ENCODE measurements around the gene DNAJC22. TPM values are rescaled to one million over a fixed set of nuclear protein-coding genes. Genes with fewer than 3 reads are reported as not detected.

The DNAJC22 gene
- total and polyA plus RNA-seq, 2 donors (not counting 1 experiment from before 2014, with no cell fraction given) = not detected

DNA sequence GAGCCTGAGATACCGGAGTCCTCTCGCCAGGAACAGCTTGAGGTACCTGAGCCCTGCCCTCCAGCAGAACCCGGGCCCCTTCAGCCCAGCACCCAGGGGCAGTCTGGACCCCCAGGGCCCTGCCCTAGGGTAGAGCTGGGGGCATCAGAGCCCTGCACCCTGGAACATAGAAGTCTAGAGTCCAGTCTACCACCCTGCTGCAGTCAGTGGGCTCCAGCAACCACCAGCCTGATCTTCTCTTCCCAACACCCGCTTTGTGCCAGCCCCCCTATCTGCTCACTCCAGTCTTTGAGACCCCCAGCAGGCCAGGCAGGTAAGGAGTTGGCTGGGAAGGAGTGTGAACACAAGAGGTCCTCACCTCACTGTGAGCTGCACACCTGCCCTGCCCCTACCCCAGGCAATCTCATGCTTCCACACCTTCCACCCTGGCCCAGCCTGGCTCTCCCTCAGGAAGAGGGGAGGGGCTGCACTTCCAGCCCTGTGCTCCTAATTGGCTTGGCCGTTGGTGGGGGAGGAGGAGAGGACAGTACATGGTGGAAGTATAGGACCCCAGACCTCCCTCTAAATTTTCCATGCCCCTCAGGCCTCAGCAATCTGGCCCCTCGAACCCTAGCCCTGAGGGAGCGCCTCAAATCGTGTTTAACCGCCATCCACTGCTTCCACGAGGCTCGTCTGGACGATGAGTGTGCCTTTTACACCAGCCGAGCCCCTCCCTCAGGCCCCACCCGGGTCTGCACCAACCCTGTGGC lies 15.9 kb upstream of the DNAJC22 start:
- DNase-seq = no peak
- no peak for ATAC-seq (ENCODE audit: low read depth)

DNA sequence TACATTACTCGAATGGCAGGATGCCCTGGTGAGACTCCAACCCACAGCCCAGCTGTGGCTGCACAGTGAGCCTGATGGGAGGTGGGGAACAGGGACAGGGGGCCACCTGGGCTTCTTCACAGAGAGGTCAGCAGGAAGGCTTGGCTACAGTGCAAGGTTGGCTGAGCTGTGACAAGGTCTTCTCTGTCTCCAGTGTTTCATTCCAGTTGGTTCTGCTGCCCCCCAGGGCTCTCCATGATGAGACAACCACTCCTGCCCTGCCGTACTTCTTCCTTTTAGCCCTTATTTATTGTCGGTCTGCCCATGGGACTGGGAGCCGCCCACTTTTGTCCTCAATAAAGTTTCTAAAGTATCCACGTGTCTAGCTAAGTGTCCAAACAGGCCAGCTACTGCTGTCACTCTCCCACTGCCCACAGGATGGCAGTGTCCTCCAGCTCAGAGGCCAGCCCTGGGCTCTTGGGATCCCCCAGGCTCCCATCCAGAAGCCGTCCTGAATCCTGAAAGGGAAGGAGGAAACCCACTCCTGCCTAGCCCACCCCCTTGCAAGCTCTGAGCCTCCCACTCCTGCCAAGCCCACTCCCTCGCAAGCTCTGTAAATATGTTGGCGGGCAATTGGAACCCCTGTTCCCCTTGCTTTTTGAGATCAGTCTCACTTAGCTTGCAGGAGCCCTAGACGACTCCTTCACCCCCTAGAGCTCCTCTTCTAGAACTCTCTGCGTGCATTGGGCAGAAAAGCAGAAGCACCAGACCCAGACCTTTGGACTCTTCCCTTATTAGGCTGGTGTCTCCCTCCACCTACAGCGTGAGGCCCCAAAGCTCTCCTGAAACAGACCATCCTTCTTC lies 15.1 kb upstream of the DNAJC22 start:
- Histone ChIP-seq H3K9ac (ENCODE audit: low read length) (no peak overlapping the region), H4K20me1 (ENCODE audit: control insufficient read depth, insufficient read depth, low read length, poor library complexity, severe bottlenecking) (no peaks in the 10 kb centered on the region), H3K4me2 (replicated peaks; ENCODE audit: low read depth, low read length, poor library complexity, severe bottlenecking) (no peak overlapping the region), H3K4me1 (ENCODE audit: control insufficient read depth in 2 of 2, insufficient read depth in 2 of 2, low read length in 2 of 2) (peaks cover 19 to 23% of the 10 kb centered on the region in 2 donors), H3K9me3 (ENCODE audit: control extremely low read depth in 1 of 3, control insufficient read depth in 2 of 3, insufficient read depth in 1 of 3, low read length in 2 of 3) (peaks cover 0 to 22% (median 0%) of the 10 kb centered on the region in 3 donors), H3K27ac (ENCODE audit: low read length in 2 of 2) (no peak overlapping the region), H2AFZ (ENCODE audit: insufficient read depth, low read depth, low read length, poor library complexity, severe bottlenecking) (no peak overlapping the region), H3K36me3 (replicated peaks in 1 of 2; ENCODE audit: control extremely low read depth in 1 of 2, control insufficient read depth in 1 of 2, extremely low read depth in 1 of 2, insufficient read depth in 2 of 2, low read length in 1 of 2) (no peaks in the 10 kb centered on the region), H3K4me3 (ENCODE audit: control extremely low read depth in 1 of 5, extremely low read depth in 1 of 5, insufficient read depth in 1 of 5, low read depth in 2 of 5, low read length in 4 of 5) (no peak overlapping the region), H3K27me3 (replicated peaks in 1 of 4; ENCODE audit: control extremely low read depth in 1 of 4, control insufficient read depth in 3 of 4, insufficient read depth in 4 of 4, low read length in 3 of 4) (peaks cover 0 to 51% (median 32%) of the 10 kb centered on the region in 4 experiments), H3K79me2 (ENCODE audit: control insufficient read depth, insufficient read depth, low read length) (no peaks in the 10 kb centered on the region)
- no peaks in the 10 kb centered on the region for H3K9me3 Mint-ChIP-seq (ENCODE audit: insufficient read depth)
- no peak overlapping the region for H3K27ac Mint-ChIP-seq
- peak overlapping the region; percentile 29 for H3K4me3 Mint-ChIP-seq
- ChIA-PET CTCF (interaction anchor here (0.7 to 8.5 kb wide), 14 partner anchors 9 to 281 kb away, joined by 3 to 95 read pairs (median 10); partner anchors contain the start of genes DNAJC22, PRPH and TROAP), POLR2A (interaction anchor here (0.9 to 1.2 kb wide), 2 partner anchors 9 to 11 kb away, joined by 3 read pairs; partner anchors contain the start of gene TROAP)
- DNase-seq = peak; percentile 37
- no peak for ATAC-seq (ENCODE audit: low read depth)
- TF ChIP-seq EZH2 (IDR thresholded peaks at IDR 0.05; ENCODE audit: borderline replicate concordance, insufficient read depth, low read depth, low read length, poor library complexity, severe bottlenecking) = no peak
- TF ChIP-seq, protein P1, sequence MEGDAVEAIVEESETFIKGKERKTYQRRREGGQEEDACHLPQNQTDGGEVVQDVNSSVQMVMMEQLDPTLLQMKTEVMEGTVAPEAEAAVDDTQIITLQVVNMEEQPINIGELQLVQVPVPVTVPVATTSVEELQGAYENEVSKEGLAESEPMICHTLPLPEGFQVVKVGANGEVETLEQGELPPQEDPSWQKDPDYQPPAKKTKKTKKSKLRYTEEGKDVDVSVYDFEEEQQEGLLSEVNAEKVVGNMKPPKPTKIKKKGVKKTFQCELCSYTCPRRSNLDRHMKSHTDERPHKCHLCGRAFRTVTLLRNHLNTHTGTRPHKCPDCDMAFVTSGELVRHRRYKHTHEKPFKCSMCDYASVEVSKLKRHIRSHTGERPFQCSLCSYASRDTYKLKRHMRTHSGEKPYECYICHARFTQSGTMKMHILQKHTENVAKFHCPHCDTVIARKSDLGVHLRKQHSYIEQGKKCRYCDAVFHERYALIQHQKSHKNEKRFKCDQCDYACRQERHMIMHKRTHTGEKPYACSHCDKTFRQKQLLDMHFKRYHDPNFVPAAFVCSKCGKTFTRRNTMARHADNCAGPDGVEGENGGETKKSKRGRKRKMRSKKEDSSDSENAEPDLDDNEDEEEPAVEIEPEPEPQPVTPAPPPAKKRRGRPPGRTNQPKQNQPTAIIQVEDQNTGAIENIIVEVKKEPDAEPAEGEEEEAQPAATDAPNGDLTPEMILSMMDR (IDR thresholded peaks at IDR 0.05) = peak; percentile 45
- 77% methylated on average over 11 of the region's 11 CpGs for WGBS (ENCODE audit: insufficient coverage)
- intact Hi-C loops (cut with micrococcal nuclease) = no loop called here
- H3K4me1 Mint-ChIP-seq = peaks cover 19% of the 10 kb centered on the region
- H3K27me3 Mint-ChIP-seq = peaks cover 38% of the 10 kb centered on the region

More for the DNA sequence above, 15.9 kb upstream of the DNAJC22 start:
- Histone ChIP-seq H3K9me3 (ENCODE audit: control extremely low read depth in 1 of 3, control insufficient read depth in 2 of 3, insufficient read depth in 1 of 3, low read length in 2 of 3) (peaks cover 0 to 15% (median 0%) of the 10 kb centered on the region in 3 donors), H3K27ac (ENCODE audit: low read length in 2 of 2) (no peak overlapping the region), H3K27me3 (replicated peaks in 1 of 4; ENCODE audit: control extremely low read depth in 1 of 4, control insufficient read depth in 3 of 4, insufficient read depth in 4 of 4, low read length in 3 of 4) (peaks cover 0 to 44% (median 27%) of the 10 kb centered on the region in 4 experiments), H3K4me2 (replicated peaks; ENCODE audit: low read depth, low read length, poor library complexity, severe bottlenecking) (no peak overlapping the region), H3K9ac (ENCODE audit: low read length) (no peak overlapping the region), H2AFZ (ENCODE audit: insufficient read depth, low read depth, low read length, poor library complexity, severe bottlenecking) (no peak overlapping the region), H3K4me1 (ENCODE audit: control insufficient read depth in 2 of 2, insufficient read depth in 2 of 2, low read length in 2 of 2) (peaks cover 15 to 16% of the 10 kb centered on the region in 2 donors), H3K79me2 (ENCODE audit: control insufficient read depth, insufficient read depth, low read length) (no peaks in the 10 kb centered on the region), H3K4me3 (ENCODE audit: control extremely low read depth in 1 of 5, extremely low read depth in 1 of 5, insufficient read depth in 1 of 5, low read depth in 2 of 5, low read length in 4 of 5) (no peak overlapping the region), H3K36me3 (replicated peaks in 1 of 2; ENCODE audit: control extremely low read depth in 1 of 2, control insufficient read depth in 1 of 2, extremely low read depth in 1 of 2, insufficient read depth in 2 of 2, low read length in 1 of 2) (no peaks in the 10 kb centered on the region), H4K20me1 (ENCODE audit: control insufficient read depth, insufficient read depth, low read length, poor library complexity, severe bottlenecking) (no peaks in the 10 kb centered on the region)
- ChIA-PET POLR2A (interaction anchor here (0.9 to 1.2 kb wide), 2 partner anchors 8 to 12 kb away, joined by 3 read pairs; partner anchors contain the start of gene TROAP), CTCF (interaction anchor here (0.7 to 8.5 kb wide), 12 partner anchors 8 to 282 kb away, joined by 3 to 95 read pairs (median 10); partner anchors contain the start of genes DNAJC22, PRPH and TROAP)
- H3K4me1 Mint-ChIP-seq = peaks cover 18% of the 10 kb centered on the region
- H3K9me3 Mint-ChIP-seq (ENCODE audit: insufficient read depth) = no peaks in the 10 kb centered on the region
- TF ChIP-seq EZH2 (IDR thresholded peaks at IDR 0.05; ENCODE audit: borderline replicate concordance, insufficient read depth, low read depth, low read length, poor library complexity, severe bottlenecking) = no peak
- H3K27me3 Mint-ChIP-seq = peaks cover 38% of the 10 kb centered on the region
- H3K27ac Mint-ChIP-seq = no peak overlapping the region
- intact Hi-C loops (cut with micrococcal nuclease) = no loop called here
- H3K4me3 Mint-ChIP-seq = no peak overlapping the region
- 91% methylated on average over 11 of the region's 14 CpGs for WGBS (ENCODE audit: insufficient coverage)

Data from B cell (primary cell).